ENCODE results near the gene ZBTB5.

DNA sequence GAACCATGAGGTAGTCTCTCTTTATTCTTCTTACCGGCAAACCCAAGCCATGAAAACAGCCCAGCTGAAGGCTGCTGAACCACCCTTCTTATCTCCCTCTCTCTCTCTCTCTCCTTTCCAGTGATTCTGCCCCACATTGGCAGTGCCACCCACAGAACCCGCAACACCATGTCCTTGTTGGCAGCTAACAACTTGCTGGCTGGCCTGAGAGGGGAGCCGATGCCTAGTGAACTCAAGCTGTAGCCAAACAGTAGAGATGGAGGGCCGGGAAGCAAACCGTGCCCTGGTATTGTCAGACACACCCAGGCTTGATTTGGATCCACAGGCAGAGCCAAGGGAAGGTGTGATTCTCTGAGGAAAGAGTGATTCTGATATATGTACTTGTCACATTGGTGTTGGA is 28.7 kb downstream of the ZBTB5 start:
- TF ChIP-seq CTCF (IDR thresholded peaks at IDR 0.05) (no peak), POLR2AphosphoS5 (IDR thresholded peaks at IDR 0.05; ENCODE audit: low read depth, low read length) (no peak), SIN3A (IDR thresholded peaks at IDR 0.05; ENCODE audit: borderline replicate concordance, insufficient read depth, low read depth, low read length) (no peak), TCF7L2 (IDR thresholded peaks at IDR 0.05; ENCODE audit: low read depth, low read length) (no peak)
- TF ChIP-seq, protein P1, sequence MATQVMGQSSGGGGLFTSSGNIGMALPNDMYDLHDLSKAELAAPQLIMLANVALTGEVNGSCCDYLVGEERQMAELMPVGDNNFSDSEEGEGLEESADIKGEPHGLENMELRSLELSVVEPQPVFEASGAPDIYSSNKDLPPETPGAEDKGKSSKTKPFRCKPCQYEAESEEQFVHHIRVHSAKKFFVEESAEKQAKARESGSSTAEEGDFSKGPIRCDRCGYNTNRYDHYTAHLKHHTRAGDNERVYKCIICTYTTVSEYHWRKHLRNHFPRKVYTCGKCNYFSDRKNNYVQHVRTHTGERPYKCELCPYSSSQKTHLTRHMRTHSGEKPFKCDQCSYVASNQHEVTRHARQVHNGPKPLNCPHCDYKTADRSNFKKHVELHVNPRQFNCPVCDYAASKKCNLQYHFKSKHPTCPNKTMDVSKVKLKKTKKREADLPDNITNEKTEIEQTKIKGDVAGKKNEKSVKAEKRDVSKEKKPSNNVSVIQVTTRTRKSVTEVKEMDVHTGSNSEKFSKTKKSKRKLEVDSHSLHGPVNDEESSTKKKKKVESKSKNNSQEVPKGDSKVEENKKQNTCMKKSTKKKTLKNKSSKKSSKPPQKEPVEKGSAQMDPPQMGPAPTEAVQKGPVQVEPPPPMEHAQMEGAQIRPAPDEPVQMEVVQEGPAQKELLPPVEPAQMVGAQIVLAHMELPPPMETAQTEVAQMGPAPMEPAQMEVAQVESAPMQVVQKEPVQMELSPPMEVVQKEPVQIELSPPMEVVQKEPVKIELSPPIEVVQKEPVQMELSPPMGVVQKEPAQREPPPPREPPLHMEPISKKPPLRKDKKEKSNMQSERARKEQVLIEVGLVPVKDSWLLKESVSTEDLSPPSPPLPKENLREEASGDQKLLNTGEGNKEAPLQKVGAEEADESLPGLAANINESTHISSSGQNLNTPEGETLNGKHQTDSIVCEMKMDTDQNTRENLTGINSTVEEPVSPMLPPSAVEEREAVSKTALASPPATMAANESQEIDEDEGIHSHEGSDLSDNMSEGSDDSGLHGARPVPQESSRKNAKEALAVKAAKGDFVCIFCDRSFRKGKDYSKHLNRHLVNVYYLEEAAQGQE (IDR thresholded peaks at IDR 0.05; ENCODE audit: insufficient read depth in 1 of 2, low read depth in 2 of 2, low read length in 1 of 2) = no peak
